ENCODE data around the gene ETV3.

The ETV3 gene

DNA sequence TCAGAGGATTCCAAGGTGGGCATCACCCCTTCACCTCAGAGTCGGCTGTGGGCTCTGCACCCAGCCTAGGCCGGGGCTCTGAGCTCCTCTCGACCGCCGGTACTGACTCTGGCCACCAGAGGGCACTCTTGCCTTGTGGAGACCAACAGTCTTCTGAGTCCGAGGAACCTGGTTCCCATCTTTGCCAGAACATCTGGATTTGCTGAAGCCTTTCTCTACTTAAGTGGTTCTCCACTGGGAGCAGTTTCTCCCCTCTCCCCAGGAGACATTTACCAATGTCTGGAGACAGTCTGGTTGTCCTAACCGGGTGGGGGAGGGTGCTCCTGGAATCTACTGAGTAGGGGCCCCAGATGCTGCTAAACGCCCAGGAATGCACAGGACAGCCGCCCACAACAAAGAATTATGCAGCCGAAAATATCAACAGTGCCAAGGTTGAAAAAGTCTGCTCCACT is 48.0 kb downstream of the ETV3 start:
- peak; percentile 27 to 45 for DNase-seq

DNA sequence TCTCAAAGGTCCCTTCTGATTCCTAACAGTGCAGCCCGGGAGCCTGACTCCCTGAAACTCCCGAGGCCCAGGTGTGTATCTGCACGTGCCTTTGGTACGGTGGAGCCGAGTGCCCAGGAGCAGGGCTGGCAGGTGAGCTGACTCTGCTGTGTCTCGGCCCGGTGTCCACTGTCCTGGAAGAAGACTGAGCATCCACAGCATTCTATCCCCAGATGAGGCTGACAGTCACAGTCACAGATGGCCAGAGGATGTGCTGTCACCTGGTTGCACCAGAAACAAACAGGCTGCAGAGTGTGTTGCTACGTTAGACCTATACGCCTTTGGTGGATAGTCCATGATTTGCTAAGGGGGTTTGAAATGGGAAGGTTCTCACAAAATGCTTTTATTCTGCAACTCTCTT is 48.4 kb downstream of the ETV3 start:
- no peak for DNase-seq

GRCh38 chr1:157088607-157089006 is 49.6 kb downstream of the ETV3 start:
- no peak for DNase-seq

GRCh38 chr1:157087030-157087429 is 51.2 kb downstream of the ETV3 start:
- DNase-seq = no peak

DNA sequence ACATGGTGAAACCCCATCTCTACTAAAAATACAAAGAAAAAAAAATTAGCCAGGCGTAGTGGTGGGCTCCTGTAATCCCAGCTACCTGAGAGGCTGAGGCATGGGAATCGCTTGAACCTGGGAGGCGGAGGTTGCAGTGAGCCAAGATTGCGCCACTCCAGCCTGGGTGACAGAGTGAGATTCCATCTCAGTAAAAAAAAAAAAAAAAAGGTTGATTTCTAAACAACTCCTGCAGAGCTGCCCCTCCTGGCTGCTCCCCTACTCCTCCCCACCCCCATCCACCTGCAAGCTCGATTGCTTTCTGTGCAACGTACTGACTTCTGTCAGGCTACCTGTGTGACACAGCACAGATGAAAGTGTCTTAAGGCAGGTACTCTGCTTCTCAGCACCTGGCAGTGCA is 51.9 kb downstream of the ETV3 start:
- DNase-seq = no peak

GRCh38 chr1:157085421-157085820 is 52.8 kb downstream of the ETV3 start:
- no peak for DNase-seq

GRCh38 chr1:157084720-157085119 is 53.5 kb downstream of the ETV3 start:
- no peak for DNase-seq

DNA sequence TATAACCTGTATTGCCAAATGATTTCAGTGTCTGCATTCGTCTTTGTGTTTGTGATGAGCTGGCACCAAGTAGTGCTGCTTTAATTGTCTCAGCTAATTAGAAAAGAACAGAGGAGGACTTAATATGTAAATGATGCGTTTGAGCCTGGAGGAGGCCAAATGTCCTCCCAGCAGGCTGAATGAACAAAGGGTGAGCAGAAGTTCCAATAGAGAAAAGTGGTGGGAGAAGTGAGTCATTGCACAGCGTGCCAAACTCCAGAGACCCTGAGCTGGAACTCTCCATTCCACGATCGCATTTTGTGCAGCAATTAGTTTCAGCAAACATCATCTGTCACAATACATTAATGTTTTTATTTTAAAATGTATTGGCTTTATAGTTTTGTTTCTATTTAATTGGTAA is 56.5 kb downstream of the ETV3 start:
- DNase-seq = no peak

DNA sequence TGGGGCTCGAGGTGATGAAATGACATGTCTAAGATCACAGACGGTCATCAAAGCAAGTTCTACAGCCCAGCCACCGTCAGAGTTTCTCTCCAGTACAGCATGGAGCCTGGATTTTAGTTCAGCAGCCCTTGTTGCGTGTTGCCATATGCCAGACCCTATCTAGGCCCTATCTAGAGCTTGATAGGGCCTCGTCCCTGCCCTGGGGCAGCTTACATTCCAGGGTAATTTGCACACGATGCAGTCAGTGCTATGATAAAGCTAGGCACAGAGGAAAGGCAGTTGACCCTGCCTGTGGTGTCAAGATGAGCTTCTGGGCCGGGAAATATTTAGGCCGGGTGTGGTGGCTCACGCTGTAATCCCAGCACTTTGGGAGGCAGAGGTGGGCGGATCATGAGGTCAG is 57.5 kb downstream of the ETV3 start:
- DNase-seq = no peak

DNA sequence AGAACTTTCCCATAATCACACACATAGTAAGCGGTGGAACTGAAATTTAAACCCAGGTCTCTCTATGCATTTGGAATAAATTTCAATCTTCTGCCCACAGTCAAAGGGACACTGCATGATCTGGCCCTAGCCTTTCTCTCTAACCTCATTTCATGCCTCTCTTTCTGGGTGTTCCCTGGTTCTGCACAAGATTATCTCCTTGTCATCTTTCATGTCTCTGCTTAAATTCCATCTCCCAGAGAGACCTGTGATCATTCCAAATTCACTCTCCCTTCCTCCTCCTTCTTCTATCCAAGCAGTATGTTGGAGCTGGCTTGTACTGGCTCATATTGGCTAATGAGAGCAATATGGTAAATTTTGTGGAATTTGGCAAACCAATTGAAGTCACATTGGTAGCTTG is 60.8 kb downstream of the ETV3 start:
- DNase-seq = no peak

GRCh38 chr1:157073944-157074685 is 64.1 kb downstream of the ETV3 start:
- DNase-seq = no peak

Measured in SW 1271 (cell line).